ENCODE data around the gene ZNF337.
"Not testable (repeated sequence)": the region's sequence is repeated elsewhere in the genome, so short reads cannot be mapped to it uniquely, and the experiment has no call there.

The ZNF337 gene

GRCh38 chr20:25707695-25708094 lies 11.0 kb upstream of the ZNF337 start:
- no peak for DNase-seq (ENCODE audit: insufficient read length, low spot score)
- TF ChIP-seq, protein P1, sequence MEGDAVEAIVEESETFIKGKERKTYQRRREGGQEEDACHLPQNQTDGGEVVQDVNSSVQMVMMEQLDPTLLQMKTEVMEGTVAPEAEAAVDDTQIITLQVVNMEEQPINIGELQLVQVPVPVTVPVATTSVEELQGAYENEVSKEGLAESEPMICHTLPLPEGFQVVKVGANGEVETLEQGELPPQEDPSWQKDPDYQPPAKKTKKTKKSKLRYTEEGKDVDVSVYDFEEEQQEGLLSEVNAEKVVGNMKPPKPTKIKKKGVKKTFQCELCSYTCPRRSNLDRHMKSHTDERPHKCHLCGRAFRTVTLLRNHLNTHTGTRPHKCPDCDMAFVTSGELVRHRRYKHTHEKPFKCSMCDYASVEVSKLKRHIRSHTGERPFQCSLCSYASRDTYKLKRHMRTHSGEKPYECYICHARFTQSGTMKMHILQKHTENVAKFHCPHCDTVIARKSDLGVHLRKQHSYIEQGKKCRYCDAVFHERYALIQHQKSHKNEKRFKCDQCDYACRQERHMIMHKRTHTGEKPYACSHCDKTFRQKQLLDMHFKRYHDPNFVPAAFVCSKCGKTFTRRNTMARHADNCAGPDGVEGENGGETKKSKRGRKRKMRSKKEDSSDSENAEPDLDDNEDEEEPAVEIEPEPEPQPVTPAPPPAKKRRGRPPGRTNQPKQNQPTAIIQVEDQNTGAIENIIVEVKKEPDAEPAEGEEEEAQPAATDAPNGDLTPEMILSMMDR (IDR thresholded peaks at IDR 0.05; ENCODE audit: insufficient read depth, missing control alignments), result no peak
- no peak for FAIRE-seq

DNA sequence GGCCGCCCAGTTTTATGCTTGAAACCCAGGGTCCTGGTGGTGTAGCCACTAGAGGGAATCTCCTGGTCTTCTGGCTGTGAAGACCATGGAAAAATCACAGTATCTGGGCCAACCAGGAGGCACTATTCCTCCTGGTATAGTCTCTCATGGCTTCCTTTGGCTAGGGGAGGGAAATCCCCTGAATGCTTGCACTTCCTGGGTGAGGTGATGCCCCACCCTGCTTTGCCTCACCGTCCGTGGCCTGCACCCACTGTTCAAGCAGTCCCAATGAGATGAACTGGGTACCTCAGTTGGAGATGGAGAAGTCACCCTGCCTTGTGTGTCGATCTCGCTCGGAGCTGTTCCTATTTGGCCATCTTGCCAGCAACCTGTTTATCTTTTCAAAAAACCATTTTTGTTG lies 10.1 kb upstream of the ZNF337 start:
- TF ChIP-seq, protein P1 (IDR thresholded peaks at IDR 0.05; ENCODE audit: insufficient read depth, missing control alignments), result no peak
- DNase-seq (ENCODE audit: insufficient read length, low spot score) (no peak), FAIRE-seq (no peak)

DNA sequence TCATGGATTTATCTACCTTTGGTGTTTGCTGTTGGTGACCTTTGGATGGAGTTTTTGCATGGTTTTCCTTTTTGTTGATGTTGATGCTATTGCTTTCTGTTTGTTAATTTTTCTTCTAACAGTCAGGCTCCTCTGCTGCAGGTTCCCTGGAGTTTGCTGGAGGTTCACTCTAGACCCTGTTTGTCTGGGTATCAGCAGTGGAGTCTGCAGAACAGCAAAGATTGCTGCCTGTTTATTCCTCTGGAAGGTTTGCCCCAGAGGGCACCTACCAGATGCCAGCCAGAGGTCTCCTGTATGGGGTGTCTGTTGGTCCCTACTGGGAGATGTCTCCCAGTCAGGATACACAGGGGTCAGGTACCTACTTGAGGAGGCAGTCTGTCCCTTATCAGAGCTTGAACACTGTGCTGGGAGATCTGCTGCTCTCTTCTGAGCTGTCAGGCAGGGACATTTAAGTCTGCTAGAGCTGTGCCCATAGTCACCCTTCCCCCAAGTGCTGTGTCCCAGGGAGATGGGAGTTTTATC lies 9.2 kb upstream of the ZNF337 start:
- TF ChIP-seq, protein P1 (IDR thresholded peaks at IDR 0.05; ENCODE audit: insufficient read depth, missing control alignments), result no peak
- FAIRE-seq, result no peak
- no peak for DNase-seq (ENCODE audit: insufficient read length, low spot score)

DNA sequence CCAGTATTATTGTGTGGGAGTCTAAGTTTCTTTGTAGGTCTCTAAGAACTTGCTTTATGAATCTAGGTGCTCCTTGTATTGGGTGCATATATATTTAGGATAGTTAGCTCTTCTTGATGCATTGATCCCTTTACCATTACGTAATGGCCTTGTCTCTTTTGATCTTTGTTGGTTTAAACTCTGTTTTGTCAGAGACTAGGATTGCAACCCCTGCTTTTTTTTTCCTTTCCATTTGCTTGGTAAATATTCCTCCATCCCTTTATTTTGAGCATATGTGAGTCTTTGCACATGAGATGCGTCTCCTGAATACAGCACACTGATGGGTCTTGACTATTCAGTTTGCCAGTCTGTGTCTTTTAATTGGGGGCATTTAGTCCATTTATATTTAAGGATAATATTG lies 7.7 kb upstream of the ZNF337 start:
- not testable (repeated sequence) for FAIRE-seq; DNase-seq (ENCODE audit: insufficient read length, low spot score)

GRCh38 chr20:25700835-25701234 lies 4.2 kb upstream of the ZNF337 start:
- not testable (repeated sequence) for DNase-seq (ENCODE audit: insufficient read length, low spot score); FAIRE-seq

GRCh38 chr20:25699914-25700313 lies 3.3 kb upstream of the ZNF337 start:
- no peak for FAIRE-seq
- DNase-seq (ENCODE audit: insufficient read length, low spot score), result no peak
- TF ChIP-seq, protein P1 (IDR thresholded peaks at IDR 0.05; ENCODE audit: insufficient read depth, missing control alignments), result no peak

GRCh38 chr20:25697132-25697446 lies 436 bp upstream of the ZNF337 start:
- FAIRE-seq, result no peak
- TF ChIP-seq, protein P1 (IDR thresholded peaks at IDR 0.05; ENCODE audit: insufficient read depth, missing control alignments), result no peak
- DNase-seq (ENCODE audit: insufficient read length, low spot score), result no peak

GRCh38 chr20:25695532-25696370 lies 902 bp downstream of the ZNF337 start:
- FAIRE-seq (no peak), DNase-seq (ENCODE audit: insufficient read length, low spot score) (no peak)
- TF ChIP-seq, protein P1 (IDR thresholded peaks at IDR 0.05; ENCODE audit: insufficient read depth, missing control alignments), result no peak

Data from D721Med (cell line).